GM13977 (cell line): Measurements from ENCODE around the gene NAGA.

ENCODE experiments used
- DNase-seq: peaks from one replicate; pipeline ENCODE4 v3.0.0; 2012; ENCODE audit warnings: low spot score
- CTCF ChIP-seq: IDR thresholded peaks from 2 replicates; pipeline ENCODE4 v1.5.1; 2012; ENCODE audit warnings: mild to moderate bottlenecking, control low read depth; ENCODE audit not compliant: insufficient read depth; ENCODE audit errors: extremely low read depth, missing control alignments
- in situ Hi-C: fragments of 300-500 bp; cut with MboI; formaldehyde crosslinking; loops from one replicate; pipeline ENCODE4 v1.12.0; 2022; ENCODE audit warnings: low sequenced_read_pairs, low pct_unique_long_range_greater_than_20kb, mixed read lengths, inconsistent platforms; ENCODE audit not compliant: unreplicated experiment

Gene NAGA

GRCh38 chr22:42101199-42101598, 30.6 kb upstream of the NAGA start:
- in situ Hi-C loops = no loop called here
- TF ChIP-seq CTCF = no peak
- DNase-seq = no peak

- DNase-seq = no peak
- in situ Hi-C loops = no loop called here
- no peak for TF ChIP-seq CTCF
Observed at GRCh38 chr22:42091455-42091782, 20.8 kb upstream of the NAGA start.

GRCh38 chr22:42090596-42091454, 20.2 kb upstream of the NAGA start, which contains the start of gene NDUFA6:
NDUFA6 (minus strand) TSS chr22:42090772; CDS start chr22:42090744, 28 bp downstream.
- peak; percentile 98 for DNase-seq
- in situ Hi-C loops = no loop called here
- TF ChIP-seq CTCF = peak; percentile 97

GRCh38 chr22:42086051-42086450, 15.4 kb upstream of the NAGA start:
- in situ Hi-C loops = no loop called here
- no peak for DNase-seq
- no peak for TF ChIP-seq CTCF

- in situ Hi-C loops = no loop called here
- no peak for DNase-seq
- no peak for TF ChIP-seq CTCF
Observed at GRCh38 chr22:42084874-42085273, 14.3 kb upstream of the NAGA start.

GRCh38 chr22:42083119-42083518, 12.5 kb upstream of the NAGA start:
- in situ Hi-C loops = no loop called here
- no peak for TF ChIP-seq CTCF
- DNase-seq = no peak
